OCI-LY7 (cell line): Measurements from ENCODE around the gene CD2AP. TPM values are rescaled to one million over a fixed set of nuclear protein-coding genes. Genes with fewer than 3 reads are reported as not detected.

ENCODE experiments used
- BruUV-seq: library from RNA; stranded (reverse); fragments of 400-500 nt; replicated peaks from 2 replicates; lab custom pipeline; 2021; lab: Mats Ljungman, UMichigan
- CTCF ChIA-PET: fragments of 300-600 bp; sonication (Branson Sonifier 250); formaldehyde crosslinking; loops from one replicate; lab custom pipeline; 2022; ENCODE audit warnings: antibody characterized with exemption; ENCODE audit not compliant: unreplicated experiment; lab: Charles Lee
- POLR2A ChIA-PET: fragments of 300-600 bp; sonication (Branson Sonifier 250); formaldehyde crosslinking; loops from one replicate; lab custom pipeline; 2022; ENCODE audit warnings: antibody characterized with exemption; lab: Charles Lee
- DNase-seq: peaks from one replicate; pipeline ENCODE4 v3.0.0-alpha.2; 2015; ENCODE audit warnings: low spot score
- H2AFZ ChIP-seq: fragments of 200-600 bp; sonication (generic), shearing (Covaris generic); 2 replicates; pipeline ENCODE4 v1.6.1; 2014; ENCODE audit warnings: mild to moderate bottlenecking, antibody characterized with exemption, low read length, moderate library complexity
- H3K27ac ChIP-seq: fragments of 200-600 bp; sonication (generic); 2 replicates; pipeline ENCODE4 v1.5.1; 2014; ENCODE audit warnings: mixed run types, low read depth, mild to moderate bottlenecking, moderate library complexity, low read length, inconsistent platforms; ENCODE audit not compliant: poor library complexity, severe bottlenecking
- H3K36me3 ChIP-seq: fragments of 200-600 bp; sonication (generic); 2 replicates; pipeline ENCODE4 v1.6.1; 2014; ENCODE audit warnings: mild to moderate bottlenecking, antibody characterized with exemption, low read length, moderate library complexity, mixed read lengths; ENCODE audit not compliant: insufficient read depth
- H3K4me1 ChIP-seq: fragments of 200-600 bp; sonication (generic); 2 replicates; pipeline ENCODE4 v1.5.1; 2014; ENCODE audit warnings: mild to moderate bottlenecking, low read length; ENCODE audit not compliant: insufficient read depth, poor library complexity, severe bottlenecking
- H3K4me2 ChIP-seq: fragments of 200-600 bp; sonication (generic); 2 replicates; pipeline ENCODE4 v1.6.1; 2014; ENCODE audit warnings: mild to moderate bottlenecking, low read length
- H3K4me3 ChIP-seq: fragments of 200-600 bp; sonication (generic); 2 replicates; pipeline ENCODE4 v1.5.1; 2014; ENCODE audit warnings: mild to moderate bottlenecking, low read depth, low read length; ENCODE audit not compliant: poor library complexity, severe bottlenecking
- H3K79me2 ChIP-seq: fragments of 200-600 bp; sonication (generic); 2 replicates; pipeline ENCODE4 v1.6.1; 2016; ENCODE audit warnings: low read depth, mild to moderate bottlenecking, low read length, moderate library complexity, mixed read lengths; ENCODE audit not compliant: insufficient read depth
- H3K9me2 ChIP-seq: fragments of 200-600 bp; sonication (generic); 2 replicates; pipeline ENCODE4 v1.6.1; 2016; ENCODE audit warnings: mild to moderate bottlenecking, low read length, mixed read lengths; ENCODE audit not compliant: insufficient read depth
- H3K9me3 ChIP-seq: fragments of 200-600 bp; sonication (generic); 2 replicates; pipeline ENCODE4 v1.6.1; 2014; ENCODE audit warnings: mild to moderate bottlenecking, mixed run types, low read length, mixed read lengths
- H4K20me1 ChIP-seq: fragments of 200-600 bp; sonication (generic); 2 replicates; pipeline ENCODE4 v1.6.1; 2014; ENCODE audit warnings: mild to moderate bottlenecking, antibody characterized with exemption, low read length, moderate library complexity, mixed read lengths; ENCODE audit not compliant: insufficient read depth
- CTCF ChIP-seq: fragments of 200-600 bp; sonication (generic); conservative IDR thresholded peaks from 2 replicates; pipeline ENCODE4 v1.5.1; 2014; ENCODE audit warnings: mild to moderate bottlenecking, antibody characterized with exemption, low read length, moderate library complexity, mixed read lengths
- EZH2phosphoT487 ChIP-seq: fragments of 200-600 bp; sonication (generic); IDR thresholded peaks from 2 replicates; pipeline ENCODE4 v1.6.1; 2018; ENCODE audit warnings: low read depth, borderline replicate concordance, mild to moderate bottlenecking, mixed run types, antibody characterized with exemption, low read length, moderate library complexity, mixed read lengths
- intact Hi-C: fragments of 100-400 bp; cut with micrococcal nuclease; formaldehyde crosslinking; loops from one replicate; pipeline ENCODE4 v1.10.0; 2022; ENCODE audit not compliant: unreplicated experiment
- total RNA-seq, 2 experiments: library from RNA; depleted of rRNA in 1 of 2; stranded (reverse); fragments of >200 nt in 1 of 2; shearing (Covaris generic) in 1 of 2; gene quantifications; 2 replicates each; pipeline ENCODE4 v1.2.3, GENCODE V29; 2014 to 2022

Gene CD2AP
- total RNA-seq, 2 experiments from 2014 or later: 26.6 to 58.0 TPM

DNA sequence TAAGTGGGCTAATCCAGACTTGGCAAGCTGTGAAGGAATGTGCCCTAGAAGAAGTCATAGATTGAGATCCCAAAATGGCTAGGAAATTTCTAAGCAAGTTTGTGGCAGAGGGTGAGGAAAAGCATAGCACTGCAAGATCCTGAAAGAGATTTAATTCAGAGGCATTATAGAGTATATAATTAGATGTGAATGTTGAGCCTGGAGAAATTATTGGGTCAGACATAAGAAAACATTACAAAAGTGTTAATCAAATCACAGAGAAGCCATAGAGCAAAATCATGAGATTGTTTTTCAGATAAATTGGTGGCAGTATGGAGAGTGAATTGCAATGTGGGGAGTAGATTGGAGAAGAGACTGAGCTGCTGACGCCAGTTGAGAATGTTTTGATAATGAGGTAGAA lies 90.0 kb downstream of the CD2AP start:
- no peak for DNase-seq
- Histone ChIP-seq H2AFZ (no peak overlapping the region), H3K27ac (no peak overlapping the region), H3K4me3 (no peak overlapping the region), H3K9me3 (no peaks in the 10 kb centered on the region; the same call in 1 of the 2 replicates), H3K9me2 (no peaks in the 10 kb centered on the region), H3K4me2 (no peak overlapping the region), H3K36me3 (peaks cover 43% of the 10 kb centered on the region), H3K79me2 (peaks cover 59% of the 10 kb centered on the region), H3K4me1 (no peaks in the 10 kb centered on the region), H4K20me1 (peaks cover 5% of the 10 kb centered on the region)
- intact Hi-C loops: no loop called here
- no peak for TF ChIP-seq EZH2phosphoT487
- no peak for TF ChIP-seq CTCF
- ChIA-PET POLR2A (interaction anchor here (0.6 kb wide), 2 partner anchors 44 to 78 kb away, joined by 3 to 4 read pairs; no protein-coding TSS in a partner anchor), CTCF (no interaction called here)
- no TSS peak for BruUV-seq

DNA sequence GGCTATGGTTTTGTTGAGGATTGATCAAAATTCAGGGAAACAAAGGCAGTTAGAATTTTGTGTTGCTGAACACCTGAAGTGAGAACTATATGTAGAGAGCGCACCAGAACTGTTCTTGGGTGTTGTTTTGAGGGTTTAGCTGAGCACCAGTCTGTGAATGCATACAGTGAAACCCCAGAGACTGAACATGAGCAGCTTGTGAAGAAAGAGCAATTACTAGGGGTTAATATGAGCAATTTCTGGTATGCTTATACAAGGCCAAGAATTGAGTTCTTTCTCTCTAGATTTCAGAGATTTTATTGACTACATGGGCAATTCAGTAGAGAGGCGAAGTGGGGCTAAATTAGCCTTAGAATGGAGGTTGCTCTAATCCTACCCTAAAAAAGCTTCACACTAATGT lies 93.9 kb downstream of the CD2AP start:
- CTCF ChIA-PET: no interaction called here

More for the DNA sequence above, 93.9 kb downstream of the CD2AP start:
- BruUV-seq: no TSS peak
- Histone ChIP-seq H2AFZ (no peak overlapping the region), H3K9me2 (no peaks in the 10 kb centered on the region), H3K9me3 (no peaks in the 10 kb centered on the region; the same call in 1 of the 2 replicates), H3K4me1 (no peaks in the 10 kb centered on the region), H3K79me2 (peaks cover 48% of the 10 kb centered on the region), H3K27ac (no peak overlapping the region), H3K36me3 (peaks cover 42% of the 10 kb centered on the region), H3K4me2 (no peak overlapping the region), H4K20me1 (peaks cover 5% of the 10 kb centered on the region), H3K4me3 (no peak overlapping the region)
- no peak for DNase-seq
- POLR2A ChIA-PET: interaction anchor here (0.6 to 0.7 kb wide), 2 partner anchors 97 to 128 kb away, joined by 3 to 4 read pairs; no protein-coding TSS in a partner anchor
- TF ChIP-seq EZH2phosphoT487 (no peak), CTCF (no peak)
- intact Hi-C loops: no loop called here
